Peyer's patch (tissue), 4 donors: ENCODE results near the gene TTYH1. TPM values are rescaled to one million over a fixed set of nuclear protein-coding genes. Genes with fewer than 3 reads are reported as not detected.

ENCODE experiments used
- DNase-seq, 3 donors: peaks; one replicate each; pipeline ENCODE4 v3.0.0-alpha.2; 2017 to 2019
- H3K27ac ChIP-seq, 4 donors: fragments of 200-600 bp; sonication (generic); one replicate each; pipeline ENCODE4 v1.5.1; 2016 to 2019
- H3K27me3 ChIP-seq, 2 donors: fragments of 200-600 bp; sonication (generic); one replicate each; pipeline ENCODE4 v1.5.1; 2019
- H3K36me3 ChIP-seq, 3 donors: fragments of 200-600 bp; sonication (generic); one replicate each; pipeline ENCODE4 v1.5.1; 2016 to 2019
- H3K4me1 ChIP-seq, 4 donors: fragments of 200-600 bp; sonication (generic); one replicate each; pipeline ENCODE4 v1.5.1; 2016 to 2019
- H3K4me3 ChIP-seq, 4 donors: fragments of 200-600 bp; sonication (generic); 1 replicate in 3 of 4; 2 replicates in 1 of 4; pipeline ENCODE4 v1.5.1; 2016 to 2019; ENCODE audit warnings: mild to moderate bottlenecking in 1 of 4
- H3K9me3 ChIP-seq, 4 donors: fragments of 200-600 bp; sonication (generic); one replicate each; pipeline ENCODE4 v1.5.1; 2016 to 2019; ENCODE audit warnings: mild to moderate bottlenecking in 1 of 4
- POLR2A ChIP-seq, 2 donors: fragments of 450-650 bp; IDR thresholded peaks; one replicate each; pipeline ENCODE4 v1.5.1; 2017; ENCODE audit warnings: antibody characterized with exemption in 2 of 2, mild to moderate bottlenecking in 2 of 2, moderate library complexity in 2 of 2
- total RNA-seq, 4 donors: library from RNA; depleted of rRNA; stranded (reverse); fragments of >200 nt; gene quantifications; one replicate each; pipeline ENCODE4 v1.1.0, GENCODE V29; 2016
- TF ChIP-seq, protein P1 (sequence below), 6 experiments: fragments of 450-650 bp in 4 of 6; fragments of 200-600 bp in 2 of 6; sonication (generic) in 1 of 6; IDR thresholded peaks; one replicate each; pipeline ENCODE4 v1.5.1; 2017 to 2019; ENCODE audit warnings: antibody characterized with exemption in 6 of 6, mild to moderate bottlenecking in 3 of 6, moderate library complexity in 1 of 6

Gene TTYH1
- total RNA-seq, 4 donors from 2014 or later = 0.35 TPM; not detected in 3

DNA sequence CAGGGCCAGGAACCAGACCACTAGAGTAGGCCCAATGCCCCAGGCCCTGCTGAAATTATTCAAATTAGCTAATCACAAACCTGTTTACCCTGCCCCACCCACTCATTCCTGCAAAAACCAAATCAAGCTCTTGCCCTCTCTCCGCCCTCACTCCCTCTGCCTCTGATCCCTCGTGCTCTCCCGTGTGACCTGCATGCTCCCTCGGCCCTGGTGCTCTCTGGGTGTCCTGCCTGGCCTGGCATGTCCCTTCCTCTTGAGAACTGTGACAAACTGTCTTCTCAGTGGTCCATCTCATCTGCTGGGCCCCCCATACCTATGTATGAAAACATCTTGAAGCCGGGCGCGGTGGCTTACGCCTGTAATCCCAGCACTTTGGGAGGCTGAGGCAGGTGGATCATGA lies 12.2 kb upstream of the TTYH1 start:
- Histone ChIP-seq H3K9me3 (no peaks in the 10 kb centered on the region), H3K36me3 (no peaks in the 10 kb centered on the region), H3K4me3 (no peak overlapping the region), H3K27me3 (no peaks in the 10 kb centered on the region), H3K27ac (no peak overlapping the region), H3K4me1 (no peaks in the 10 kb centered on the region)
- no peak for TF ChIP-seq POLR2A (IDR thresholded peaks at IDR 0.05)
- TF ChIP-seq, protein P1, sequence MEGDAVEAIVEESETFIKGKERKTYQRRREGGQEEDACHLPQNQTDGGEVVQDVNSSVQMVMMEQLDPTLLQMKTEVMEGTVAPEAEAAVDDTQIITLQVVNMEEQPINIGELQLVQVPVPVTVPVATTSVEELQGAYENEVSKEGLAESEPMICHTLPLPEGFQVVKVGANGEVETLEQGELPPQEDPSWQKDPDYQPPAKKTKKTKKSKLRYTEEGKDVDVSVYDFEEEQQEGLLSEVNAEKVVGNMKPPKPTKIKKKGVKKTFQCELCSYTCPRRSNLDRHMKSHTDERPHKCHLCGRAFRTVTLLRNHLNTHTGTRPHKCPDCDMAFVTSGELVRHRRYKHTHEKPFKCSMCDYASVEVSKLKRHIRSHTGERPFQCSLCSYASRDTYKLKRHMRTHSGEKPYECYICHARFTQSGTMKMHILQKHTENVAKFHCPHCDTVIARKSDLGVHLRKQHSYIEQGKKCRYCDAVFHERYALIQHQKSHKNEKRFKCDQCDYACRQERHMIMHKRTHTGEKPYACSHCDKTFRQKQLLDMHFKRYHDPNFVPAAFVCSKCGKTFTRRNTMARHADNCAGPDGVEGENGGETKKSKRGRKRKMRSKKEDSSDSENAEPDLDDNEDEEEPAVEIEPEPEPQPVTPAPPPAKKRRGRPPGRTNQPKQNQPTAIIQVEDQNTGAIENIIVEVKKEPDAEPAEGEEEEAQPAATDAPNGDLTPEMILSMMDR (IDR thresholded peaks at IDR 0.05) = no peak
- no peak for DNase-seq

GRCh38 chr19:54405628-54406027 lies 9.6 kb upstream of the TTYH1 start:
- no peaks in the 10 kb centered on the region for H3K36me3 ChIP-seq
- H3K27me3 ChIP-seq = no peaks in the 10 kb centered on the region
- DNase-seq = no peak
- H3K4me3 ChIP-seq = no peak overlapping the region
- no peak overlapping the region for H3K27ac ChIP-seq
- no peaks in the 10 kb centered on the region for H3K9me3 ChIP-seq
- H3K4me1 ChIP-seq = no peaks in the 10 kb centered on the region
- TF ChIP-seq, protein P1 (IDR thresholded peaks at IDR 0.05) = no peak
- TF ChIP-seq POLR2A (IDR thresholded peaks at IDR 0.05) = no peak

DNA sequence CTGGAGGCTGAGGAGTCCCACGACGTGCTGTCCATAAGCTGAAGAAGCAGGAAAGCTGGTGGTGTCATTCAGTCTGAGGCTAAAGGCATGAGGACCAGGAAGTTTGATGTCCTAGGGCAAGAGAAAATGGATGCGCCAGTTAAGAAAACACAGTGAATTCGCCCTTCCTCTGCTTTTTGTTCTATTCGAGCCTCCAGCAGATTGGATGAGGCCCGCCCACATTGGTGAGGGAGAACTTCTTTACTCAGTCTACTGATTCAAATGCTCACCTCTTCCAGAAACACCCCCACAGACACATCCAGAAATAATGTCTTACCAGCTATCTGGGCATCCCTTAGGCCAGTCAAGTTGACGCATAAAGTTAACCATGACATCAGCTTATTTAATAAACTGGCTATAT lies 7.5 kb upstream of the TTYH1 start:
- no peaks in the 10 kb centered on the region for H3K27me3 ChIP-seq
- H3K4me3 ChIP-seq = no peak overlapping the region
- no peaks in the 10 kb centered on the region for H3K36me3 ChIP-seq
- H3K9me3 ChIP-seq = no peaks in the 10 kb centered on the region
- no peaks in the 10 kb centered on the region for H3K4me1 ChIP-seq
- H3K27ac ChIP-seq = no peak overlapping the region
- no peak for DNase-seq
- TF ChIP-seq POLR2A (IDR thresholded peaks at IDR 0.05) = no peak
- TF ChIP-seq, protein P1 (IDR thresholded peaks at IDR 0.05) = no peak

DNA sequence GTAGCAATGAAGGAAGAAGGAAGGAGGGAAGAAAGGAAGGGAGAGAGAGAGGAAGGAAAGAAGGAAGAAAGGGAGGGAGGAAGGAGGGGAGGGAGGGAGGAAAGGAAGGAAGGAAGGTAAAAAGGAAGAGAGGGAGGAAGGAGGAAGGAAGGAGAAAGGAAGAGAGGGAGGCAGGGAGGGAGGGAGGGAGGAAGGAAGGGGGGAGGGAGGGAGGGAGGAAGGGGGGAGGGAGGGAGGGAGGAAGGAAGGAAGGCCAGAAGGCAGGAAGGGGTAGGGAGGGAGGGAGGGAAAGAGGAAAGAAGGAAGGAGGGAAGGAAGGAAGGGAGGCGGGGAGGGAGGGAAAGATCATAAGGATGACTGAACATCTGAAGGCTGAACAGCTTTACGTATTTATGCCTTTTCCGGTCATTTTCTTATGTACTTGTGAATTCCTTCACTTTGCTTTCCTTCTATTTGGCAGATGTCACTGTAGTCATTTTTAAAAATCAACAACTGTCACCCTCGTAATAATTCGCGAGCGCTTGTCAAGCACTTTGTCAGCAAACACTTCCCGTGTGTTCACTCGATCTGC lies 6.7 kb upstream of the TTYH1 start:
- TF ChIP-seq, protein P1 (IDR thresholded peaks at IDR 0.05) = no peak
- no peak for TF ChIP-seq POLR2A (IDR thresholded peaks at IDR 0.05)
- H3K9me3 ChIP-seq = no peaks in the 10 kb centered on the region
- no peaks in the 10 kb centered on the region for H3K36me3 ChIP-seq
- no peaks in the 10 kb centered on the region for H3K4me1 ChIP-seq
- DNase-seq = no peak
- H3K27ac ChIP-seq = no peak overlapping the region
- H3K27me3 ChIP-seq = no peaks in the 10 kb centered on the region
- no peak overlapping the region for H3K4me3 ChIP-seq

DNA sequence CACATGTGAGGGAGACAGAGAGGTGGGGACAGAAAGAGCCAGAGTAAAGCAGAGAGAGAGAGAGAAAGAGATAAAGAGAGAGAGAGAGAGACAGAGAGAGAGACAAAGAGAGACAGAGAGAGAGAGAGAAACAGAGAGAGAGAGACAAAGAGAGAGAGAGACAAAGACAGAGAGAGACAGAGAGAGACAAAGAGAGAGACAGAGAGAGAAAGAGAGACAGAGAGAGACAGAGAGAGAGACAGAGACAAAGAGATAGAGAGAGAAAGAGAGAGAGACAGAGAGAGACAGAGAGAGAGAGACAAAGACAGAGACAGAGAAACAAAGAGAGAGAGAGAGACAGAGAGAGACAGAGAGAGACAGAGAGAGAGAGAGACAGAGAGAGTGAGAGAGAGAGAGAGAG lies 4.2 kb upstream of the TTYH1 start:
- no peak overlapping the region for H3K27ac ChIP-seq
- TF ChIP-seq, protein P1 (IDR thresholded peaks at IDR 0.05) = no peak
- no peak for TF ChIP-seq POLR2A (IDR thresholded peaks at IDR 0.05)
- H3K27me3 ChIP-seq = peaks cover 0 to 19% of the 10 kb centered on the region in 2 donors
- H3K36me3 ChIP-seq = no peaks in the 10 kb centered on the region
- H3K4me3 ChIP-seq = no peak overlapping the region
- H3K4me1 ChIP-seq = no peaks in the 10 kb centered on the region
- DNase-seq = no peak
- H3K9me3 ChIP-seq = no peaks in the 10 kb centered on the region

DNA sequence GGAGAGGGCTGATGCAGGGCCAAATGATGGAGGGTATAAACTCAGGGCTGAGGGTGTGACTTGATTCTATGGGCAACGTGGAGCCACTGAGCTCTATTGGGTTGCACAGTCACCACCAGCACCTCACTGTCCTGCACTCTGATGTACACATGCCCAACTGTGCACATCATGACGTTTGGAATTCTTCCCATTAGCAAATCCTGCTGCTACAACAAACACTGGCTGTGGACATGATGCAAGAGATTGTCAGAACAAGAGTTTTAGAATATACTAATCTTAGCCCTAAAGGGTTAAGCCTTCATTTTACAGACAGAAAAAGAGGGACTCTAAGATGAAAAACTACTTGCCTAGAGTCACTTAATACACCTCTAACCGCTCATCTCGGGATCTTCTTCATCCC lies 2.4 kb upstream of the TTYH1 start:
- H3K27ac ChIP-seq = no peak overlapping the region
- DNase-seq = no peak
- H3K4me3 ChIP-seq = no peak overlapping the region
- no peaks in the 10 kb centered on the region for H3K9me3 ChIP-seq
- TF ChIP-seq, protein P1 (IDR thresholded peaks at IDR 0.05) = no peak
- no peak for TF ChIP-seq POLR2A (IDR thresholded peaks at IDR 0.05)
- no peaks in the 10 kb centered on the region for H3K36me3 ChIP-seq
- H3K4me1 ChIP-seq = no peaks in the 10 kb centered on the region
- H3K27me3 ChIP-seq = peaks cover 0 to 32% of the 10 kb centered on the region in 2 donors
